Measurements from ENCODE around the gene CHST11.
A peak's percentile ranks its signal among the peaks of the same experiment; 100 is the strongest.

Gene CHST11

GRCh38 chr12:104698871-104699270 is 242.1 kb downstream of the CHST11 start:
- H3K27ac ChIP-seq, result peak overlapping the region in 2 of 11 experiments; percentile 19 to 28; a peak in 2 of 22 replicates

GRCh38 chr12:104699489-104700190 is 242.9 kb downstream of the CHST11 start:
- no peak overlapping the region for H3K4me3 ChIP-seq
- no peak overlapping the region for H3K9ac ChIP-seq
- no peak for TF ChIP-seq Cebpa-rat (IDR thresholded peaks at IDR 0.05)
- H3K27me3 ChIP-seq, result no peaks in the 10 kb centered on the region
- H3K27ac ChIP-seq, result peak overlapping the region in 3 of 11 experiments; percentile 19 to 23 (median 19); a peak in 7 of 22 replicates
- peaks cover 14 to 97% (median 56%) of the 10 kb centered on the region in 11 experiments; a peak in 21 of 22 replicates for H4K20me1 ChIP-seq
- H3K9me3 ChIP-seq (replicated peaks in 1 of 11), result no peaks in the 10 kb centered on the region
- H3K4me1 ChIP-seq, result peaks cover 34 to 74% (median 59%) of the 10 kb centered on the region in 10 experiments
- H3K36me3 ChIP-seq, result peaks cover 11 to 47% (median 32%) of the 10 kb centered on the region in 11 experiments; a peak in 20 of 22 replicates
- H3K4me2 ChIP-seq, result peak overlapping the region in 10 of 11 experiments; percentile 4 to 54 (median 38); a peak in 19 of 22 replicates

More at GRCh38 chr12:104698871-104699270, 242.1 kb downstream of the CHST11 start:
- no peak for TF ChIP-seq Cebpa-rat (IDR thresholded peaks at IDR 0.05)
- Histone ChIP-seq H3K4me2 (peak overlapping the region in 3 of 11 experiments; percentile 29 to 54 (median 46); a peak in 5 of 22 replicates), H3K4me1 (peaks cover 42 to 81% (median 66%) of the 10 kb centered on the region in 10 experiments), H4K20me1 (peaks cover 11 to 96% (median 51%) of the 10 kb centered on the region in 11 experiments; a peak in 19 of 22 replicates), H3K4me3 (no peak overlapping the region), H3K27me3 (no peaks in the 10 kb centered on the region), H3K36me3 (peaks cover 11 to 41% (median 27%) of the 10 kb centered on the region in 11 experiments; a peak in 20 of 22 replicates), H3K9me3 (replicated peaks in 1 of 11) (no peaks in the 10 kb centered on the region), H3K9ac (no peak overlapping the region)

- Histone ChIP-seq H3K27ac (no peak overlapping the region), H3K4me1 (peaks cover 27 to 70% (median 52%) of the 10 kb centered on the region in 10 experiments), H3K9me3 (replicated peaks in 1 of 11) (no peaks in the 10 kb centered on the region), H3K9ac (no peak overlapping the region), H3K4me3 (no peak overlapping the region), H3K36me3 (peaks cover 11 to 54% (median 32%) of the 10 kb centered on the region in 11 experiments; a peak in 20 of 22 replicates), H3K4me2 (no peak overlapping the region), H3K27me3 (no peaks in the 10 kb centered on the region), H4K20me1 (peaks cover 19 to 97% (median 53%) of the 10 kb centered on the region in 11 experiments; a peak in 21 of 22 replicates)
- no peak for TF ChIP-seq Cebpa-rat (IDR thresholded peaks at IDR 0.05)
These were observed 243.6 kb downstream of the CHST11 start for GRCh38 chr12:104700324-104700723.

GRCh38 chr12:104701301-104701700 is 244.6 kb downstream of the CHST11 start:
- Histone ChIP-seq H3K9ac (no peak overlapping the region), H3K36me3 (peaks cover 11 to 57% (median 32%) of the 10 kb centered on the region in 11 experiments; a peak in 20 of 22 replicates), H3K27me3 (no peaks in the 10 kb centered on the region), H3K4me2 (no peak overlapping the region), H3K4me3 (no peak overlapping the region), H4K20me1 (peaks cover 21 to 95% (median 54%) of the 10 kb centered on the region in 11 experiments; a peak in 21 of 22 replicates), H3K9me3 (replicated peaks in 1 of 11) (no peaks in the 10 kb centered on the region), H3K27ac (no peak overlapping the region), H3K4me1 (peaks cover 17 to 63% (median 42%) of the 10 kb centered on the region in 10 experiments)
- no peak for TF ChIP-seq Cebpa-rat (IDR thresholded peaks at IDR 0.05)

- H3K27me3 ChIP-seq, result no peaks in the 10 kb centered on the region
- no peaks in the 10 kb centered on the region for H3K9me3 ChIP-seq (replicated peaks in 1 of 11)
- H3K4me2 ChIP-seq, result no peak overlapping the region
- no peak overlapping the region for H3K4me3 ChIP-seq
- peaks cover 13 to 58% (median 37%) of the 10 kb centered on the region in 10 experiments; a peak in 18 of 20 replicates for H3K4me1 ChIP-seq
- H4K20me1 ChIP-seq, result peaks cover 21 to 94% (median 57%) of the 10 kb centered on the region in 11 experiments; a peak in 21 of 22 replicates
- no peak overlapping the region for H3K27ac ChIP-seq
- TF ChIP-seq Cebpa-rat (IDR thresholded peaks at IDR 0.05), result no peak
- H3K36me3 ChIP-seq, result peaks cover 11 to 60% (median 32%) of the 10 kb centered on the region in 11 experiments; a peak in 20 of 22 replicates
- H3K9ac ChIP-seq, result no peak overlapping the region
These were observed 245.0 kb downstream of the CHST11 start for GRCh38 chr12:104701756-104702155.

GRCh38 chr12:104702565-104703139 is 245.9 kb downstream of the CHST11 start:
- H4K20me1 ChIP-seq, result peaks cover 21 to 96% (median 66%) of the 10 kb centered on the region in 11 experiments; a peak in 21 of 22 replicates
- H3K4me1 ChIP-seq, result peaks cover 10 to 50% (median 30%) of the 10 kb centered on the region in 10 experiments; a peak in 18 of 20 replicates
- no peak for TF ChIP-seq Cebpa-rat (IDR thresholded peaks at IDR 0.05)
- no peak overlapping the region for H3K9ac ChIP-seq
- no peak overlapping the region; a peak in 1 of 22 replicates for H3K4me2 ChIP-seq
- peaks cover 11 to 69% (median 31%) of the 10 kb centered on the region in 11 experiments; a peak in 20 of 22 replicates for H3K36me3 ChIP-seq
- no peaks in the 10 kb centered on the region for H3K27me3 ChIP-seq
- H3K9me3 ChIP-seq (replicated peaks in 1 of 11), result no peaks in the 10 kb centered on the region
- H3K27ac ChIP-seq, result no peak overlapping the region
- no peak overlapping the region for H3K4me3 ChIP-seq

- no peak for TF ChIP-seq Cebpa-rat (IDR thresholded peaks at IDR 0.05)
- Histone ChIP-seq H3K4me2 (no peak overlapping the region), H3K27ac (peak overlapping the region in 3 of 11 experiments; percentile 22 to 32 (median 25); a peak in 2 of 22 replicates), H3K9ac (no peak overlapping the region), H3K27me3 (no peaks in the 10 kb centered on the region), H4K20me1 (peaks cover 18 to 96% (median 73%) of the 10 kb centered on the region in 11 experiments; a peak in 21 of 22 replicates), H3K36me3 (peaks cover 11 to 76% (median 28%) of the 10 kb centered on the region in 11 experiments; a peak in 20 of 22 replicates), H3K9me3 (replicated peaks in 1 of 11) (no peaks in the 10 kb centered on the region), H3K4me1 (peaks cover 10 to 46% (median 24%) of the 10 kb centered on the region in 10 experiments; a peak in 18 of 20 replicates), H3K4me3 (no peak overlapping the region)
These were observed 246.6 kb downstream of the CHST11 start for GRCh38 chr12:104703372-104703771.

GRCh38 chr12:104704224-104704779 is 247.6 kb downstream of the CHST11 start:
- Histone ChIP-seq H3K27me3 (no peaks in the 10 kb centered on the region), H3K9me3 (replicated peaks in 1 of 11) (no peaks in the 10 kb centered on the region), H3K9ac (no peak overlapping the region; a peak in 1 of 22 replicates), H3K4me3 (no peak overlapping the region), H3K4me2 (no peak overlapping the region), H4K20me1 (peaks cover 23 to 98% (median 83%) of the 10 kb centered on the region in 11 experiments; a peak in 21 of 22 replicates), H3K4me1 (peaks cover 6 to 46% (median 20%) of the 10 kb centered on the region in 10 experiments; a peak in 18 of 20 replicates), H3K27ac (peak overlapping the region in 3 of 11 experiments; percentile 7 to 32 (median 22); a peak in 3 of 22 replicates), H3K36me3 (peaks cover 11 to 82% (median 35%) of the 10 kb centered on the region in 11 experiments; a peak in 20 of 22 replicates)
- TF ChIP-seq Cebpa-rat (IDR thresholded peaks at IDR 0.05), result no peak
